GM10847 (cell line): Measurements from ENCODE around the gene CLTCL1.
A peak's percentile ranks its signal among the peaks of the same experiment; 100 is the strongest.

Experiments
- POLR2A ChIP-seq: IDR thresholded peaks from 2 replicates; pipeline ENCODE4 v1.6.1; 2011; ENCODE audit not compliant: insufficient read length; ENCODE audit errors: extremely low read depth

Gene CLTCL1

DNA sequence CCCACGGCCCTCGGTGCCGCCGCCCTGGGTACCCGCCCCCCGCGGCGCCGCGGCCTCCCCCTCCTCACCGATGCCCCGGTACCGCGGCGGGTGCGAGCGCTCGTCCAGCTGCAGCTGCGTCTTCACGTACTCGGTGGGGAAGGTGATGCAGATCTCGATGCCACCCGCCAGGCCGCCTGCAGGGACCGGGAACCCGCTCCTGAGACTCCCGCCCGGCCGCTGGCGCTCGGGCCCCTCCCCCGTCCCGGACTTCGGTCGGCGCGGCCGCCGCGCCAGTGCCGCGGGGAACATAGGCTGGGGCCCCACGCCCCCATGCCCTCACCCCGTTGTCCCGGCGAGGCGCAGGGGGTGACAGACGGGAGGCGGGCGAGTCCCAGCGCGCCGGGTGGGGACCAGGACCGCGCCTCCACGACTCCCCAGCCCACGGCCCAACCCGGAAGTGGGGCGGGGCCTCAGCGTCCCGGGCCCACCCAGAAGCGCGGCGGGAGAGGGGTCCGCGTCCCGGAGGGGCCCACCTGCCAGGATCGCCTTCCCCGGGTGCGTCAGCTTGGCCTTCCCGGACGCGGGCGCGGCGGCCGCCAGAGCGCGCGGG is 113.4 kb downstream of the CLTCL1 start:
- no peak for TF ChIP-seq POLR2A

DNA sequence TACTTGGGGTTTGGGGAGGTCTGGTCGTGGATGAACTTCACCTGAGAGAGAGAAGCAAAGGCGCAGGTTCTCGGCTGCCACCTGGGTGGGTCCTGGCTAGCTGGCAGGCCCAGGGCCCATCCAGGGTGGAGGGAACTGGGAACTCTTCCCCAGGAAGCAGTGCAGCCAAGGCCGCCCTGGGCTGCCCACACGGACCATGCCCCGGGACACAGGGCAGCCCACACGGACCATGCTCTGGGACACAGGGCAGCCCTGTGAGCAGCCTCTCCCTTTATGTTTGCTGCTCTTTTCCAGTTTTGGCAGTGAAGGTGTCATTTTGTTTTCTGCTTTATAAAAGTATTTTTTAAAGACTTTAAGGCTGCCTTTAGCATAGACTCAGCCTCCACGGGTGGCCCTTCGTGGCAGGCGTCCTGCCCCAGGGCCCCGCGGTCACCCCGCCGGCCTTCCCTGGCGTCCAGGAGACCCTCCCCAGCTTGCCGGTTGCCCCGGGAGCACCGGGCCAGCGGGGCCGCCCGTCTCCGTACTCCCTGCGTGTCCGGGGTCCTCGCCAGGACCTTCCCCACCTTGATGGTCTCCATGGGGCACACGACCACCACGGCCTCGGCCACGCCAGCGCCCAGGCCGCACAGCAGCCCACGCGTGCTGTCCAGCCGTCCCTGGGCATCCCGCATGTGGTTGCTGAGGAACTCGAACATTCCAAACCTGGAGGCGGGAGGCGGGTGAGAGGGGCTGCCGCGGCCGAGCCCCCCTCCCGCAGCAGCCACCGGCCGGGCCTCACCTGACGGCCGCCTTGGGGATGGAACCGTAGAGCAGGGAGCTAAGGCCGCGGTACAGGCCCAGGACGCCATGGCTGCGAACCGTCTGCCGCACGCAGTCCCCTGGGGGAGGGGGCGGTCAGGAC is 114.1 kb downstream of the CLTCL1 start:
- no peak for TF ChIP-seq POLR2A

DNA sequence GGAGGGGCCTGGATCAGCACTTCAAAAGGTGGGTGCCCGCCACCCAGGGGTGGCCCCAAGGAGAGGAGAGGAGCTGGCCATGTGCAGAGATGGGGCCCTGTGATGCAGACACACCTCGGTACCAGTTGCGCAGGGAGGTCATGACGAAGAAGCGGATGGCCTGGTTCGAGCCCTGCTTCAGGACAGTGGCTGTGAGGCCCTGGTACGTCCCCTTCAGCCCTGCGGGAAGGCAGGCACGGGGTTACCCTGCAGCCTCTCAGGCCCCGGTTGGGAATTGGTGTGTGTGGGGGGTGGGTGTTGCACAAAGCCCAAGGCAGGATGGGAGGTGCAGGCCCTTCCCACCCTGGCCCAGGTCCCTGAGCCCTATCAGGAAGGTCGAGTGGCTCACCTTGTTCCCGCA is 114.8 kb downstream of the CLTCL1 start:
- TF ChIP-seq POLR2A: no peak

GRCh38 chr22:19176175-19176643 is 115.3 kb downstream of the CLTCL1 start:
- no peak for TF ChIP-seq POLR2A

DNA sequence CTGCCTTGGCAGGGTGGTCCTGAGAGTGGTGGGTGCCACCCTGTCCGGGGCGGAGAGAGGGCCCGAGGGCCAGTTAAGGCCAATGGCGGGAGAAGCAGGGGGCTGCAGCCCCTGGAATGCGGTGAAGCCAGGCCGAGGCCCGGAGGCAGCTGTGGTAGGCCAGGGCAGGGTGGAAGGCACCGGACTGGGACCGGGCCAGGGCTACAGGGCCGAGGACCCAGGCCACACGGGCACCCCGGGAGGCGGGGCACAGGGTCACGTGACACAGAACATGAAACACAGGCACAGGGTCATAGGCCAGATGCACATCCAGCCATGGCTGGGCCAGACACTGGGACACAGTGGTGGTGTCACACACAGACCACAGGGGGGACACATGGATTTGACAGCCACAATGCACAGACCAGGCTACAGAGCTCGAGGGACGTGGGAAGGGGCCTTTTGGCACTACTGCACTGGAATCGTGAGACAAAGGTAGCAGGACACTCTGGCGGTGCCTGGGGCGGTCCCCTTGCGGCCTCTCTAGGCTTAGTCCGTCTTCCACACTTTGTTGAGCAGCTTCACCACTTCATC is 115.8 kb downstream of the CLTCL1 start:
- TF ChIP-seq POLR2A: no peak

GRCh38 chr22:19175026-19175601 is 116.4 kb downstream of the CLTCL1 start:
- no peak for TF ChIP-seq POLR2A

GRCh38 chr22:19174106-19175025 is 117.2 kb downstream of the CLTCL1 start:
- TF ChIP-seq POLR2A: peak; percentile 6

GRCh38 chr22:19173047-19174035 is 118.2 kb downstream of the CLTCL1 start:
- no peak for TF ChIP-seq POLR2A

- no peak for TF ChIP-seq POLR2A
These were observed 119.1 kb downstream of the CLTCL1 start for GRCh38 chr22:19172213-19173046.

DNA sequence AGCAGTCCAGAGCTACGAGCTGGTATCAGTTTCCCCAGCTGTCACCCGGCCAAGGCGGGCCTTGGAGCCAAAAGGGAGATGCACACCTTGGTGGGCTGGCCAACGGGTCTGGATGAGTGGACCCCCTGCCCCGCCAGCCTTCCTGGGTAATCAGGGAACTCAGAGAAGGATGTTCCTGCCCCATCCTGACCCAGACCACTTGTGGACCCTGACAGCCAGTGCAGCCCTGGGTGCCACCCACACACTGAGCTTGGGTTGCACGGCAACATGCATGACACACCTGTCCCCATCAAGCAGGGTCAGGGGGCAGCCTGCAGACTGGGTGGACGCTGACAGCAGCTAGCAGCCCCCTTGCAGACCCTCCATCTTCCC is 121.6 kb downstream of the CLTCL1 start:
- no peak for TF ChIP-seq POLR2A

DNA sequence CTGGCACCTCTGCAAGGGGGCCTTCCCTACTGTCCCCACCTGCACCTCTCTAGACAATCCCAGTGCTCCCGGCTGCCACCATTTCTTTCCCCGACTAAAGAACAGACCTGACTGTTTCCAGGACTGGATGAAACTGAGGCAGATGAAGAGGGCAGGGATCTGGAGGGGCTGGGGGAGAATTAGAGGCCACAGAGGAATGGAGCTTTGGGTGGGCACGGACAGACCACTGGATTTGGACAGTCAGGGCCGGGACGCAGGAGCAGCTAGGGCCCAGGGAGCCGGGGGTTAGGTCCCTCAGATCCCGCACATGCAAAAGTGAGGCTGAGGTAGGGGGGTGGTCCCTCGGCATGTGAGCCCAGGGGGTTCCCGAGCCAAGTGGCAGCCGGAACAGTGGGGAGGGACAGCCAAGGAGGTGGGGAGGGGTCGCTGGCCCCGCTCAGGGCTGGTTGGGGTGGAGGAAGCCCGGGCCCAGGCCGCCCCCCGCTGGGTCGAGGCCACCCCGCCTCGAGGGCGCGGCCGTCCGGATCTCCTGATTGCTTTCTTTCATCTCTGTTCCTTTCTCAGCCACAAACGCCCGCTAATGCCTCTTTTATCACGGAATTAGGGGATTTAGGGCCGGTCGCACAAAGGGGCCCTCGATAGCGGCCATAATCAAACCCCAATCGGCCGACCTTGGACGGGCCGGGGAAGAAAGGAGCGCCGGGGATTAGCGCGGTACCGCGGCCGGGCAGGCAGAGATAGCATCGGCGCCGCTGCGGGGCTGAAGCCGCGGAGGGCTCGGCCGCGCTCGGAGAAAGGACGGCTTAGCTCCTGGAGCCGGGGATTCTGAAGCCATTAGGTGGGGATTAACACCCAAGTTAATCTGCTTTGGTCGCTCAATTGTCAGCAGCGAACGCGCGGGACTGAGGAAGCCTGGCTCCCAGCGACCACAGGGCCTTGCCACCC is 122.2 kb downstream of the CLTCL1 start:
- no peak for TF ChIP-seq POLR2A
